ENCODE data around the gene SLIT1.
A peak's percentile ranks its signal among the peaks of the same experiment; 100 is the strongest.

SLIT1 gene

DNA sequence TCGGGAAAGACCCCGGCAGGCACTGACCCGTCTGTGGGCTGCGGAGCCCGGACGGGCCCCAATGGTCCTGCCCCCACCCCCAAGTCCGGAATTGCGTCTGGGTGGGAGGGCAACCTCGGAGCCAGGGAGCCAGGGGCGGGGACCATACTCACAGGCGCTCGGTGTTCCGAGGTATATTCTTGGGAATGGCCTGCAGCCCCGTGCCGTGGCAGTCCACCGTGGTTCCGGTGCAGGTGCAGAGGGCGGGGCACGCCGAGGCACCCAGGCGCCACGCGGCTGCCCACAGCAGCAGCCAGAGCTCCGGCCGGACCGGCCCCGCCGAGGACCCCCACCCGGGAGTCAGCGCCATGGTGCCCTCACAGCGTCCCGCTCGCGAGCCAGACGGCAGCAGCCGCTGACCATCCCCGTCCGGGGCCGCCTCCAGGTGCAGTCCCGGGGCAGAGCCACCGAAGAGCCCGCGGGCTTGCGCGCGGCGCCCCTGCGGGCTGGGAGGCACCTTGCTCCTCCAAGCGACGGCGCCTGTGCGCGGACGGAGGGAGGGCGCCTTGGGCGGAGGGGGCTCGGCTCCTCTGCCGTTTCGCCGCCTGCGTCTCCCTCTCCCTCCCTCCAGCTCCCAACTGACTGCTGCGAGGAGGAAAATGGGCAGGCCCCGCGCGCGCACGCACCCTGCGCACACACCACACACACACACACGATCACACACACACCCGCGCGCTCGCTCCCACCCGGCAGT lies at the start of gene SLIT1:
Gene SLIT1 (minus strand): TSS at position 634 of the 733 bp plus-strand sequence. CDS start 285 bp downstream, at position 349.
- DNase-seq (ENCODE audit: low read depth), result no peak

DNA sequence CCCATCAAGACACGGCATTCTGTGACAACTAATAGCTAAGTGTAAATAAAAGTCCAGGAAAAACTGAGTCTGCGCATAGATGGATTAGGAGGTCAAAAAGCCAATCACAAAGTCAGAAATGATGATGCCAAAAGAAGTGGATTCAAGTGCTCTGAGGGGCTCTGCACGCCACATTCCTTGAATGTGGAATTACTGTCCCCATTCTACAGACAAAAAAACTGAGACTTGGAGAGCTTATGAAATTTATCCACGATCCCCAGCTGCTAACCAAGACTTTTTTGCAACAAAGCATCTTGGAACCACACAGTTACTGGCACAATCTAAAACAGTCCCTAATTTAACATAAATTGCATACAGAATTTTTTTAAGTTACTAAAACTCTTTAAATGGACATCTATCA lies 49.6 kb upstream of the SLIT1 start:
- no peak for DNase-seq (ENCODE audit: low read depth)

DNA sequence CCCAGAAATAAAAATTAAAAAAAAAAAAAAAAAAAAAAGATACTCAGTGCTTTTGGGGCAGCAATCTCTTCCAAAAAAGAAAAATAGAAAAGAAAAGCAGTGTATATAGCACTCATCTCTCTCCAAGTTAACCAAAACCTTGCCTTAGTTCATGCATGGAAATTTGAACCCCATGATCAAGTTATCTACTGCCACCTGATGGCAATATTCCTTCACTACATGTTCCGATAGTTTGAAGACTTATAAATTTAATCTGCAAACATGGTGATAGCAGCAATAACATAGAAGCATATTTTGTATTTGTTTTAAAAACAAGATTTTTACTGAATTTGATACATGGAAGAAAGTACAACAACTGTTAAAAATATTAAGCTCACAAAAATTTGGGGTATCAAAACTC lies 48.6 kb upstream of the SLIT1 start:
- peak; percentile 37 for DNase-seq (ENCODE audit: low read depth)

DNA sequence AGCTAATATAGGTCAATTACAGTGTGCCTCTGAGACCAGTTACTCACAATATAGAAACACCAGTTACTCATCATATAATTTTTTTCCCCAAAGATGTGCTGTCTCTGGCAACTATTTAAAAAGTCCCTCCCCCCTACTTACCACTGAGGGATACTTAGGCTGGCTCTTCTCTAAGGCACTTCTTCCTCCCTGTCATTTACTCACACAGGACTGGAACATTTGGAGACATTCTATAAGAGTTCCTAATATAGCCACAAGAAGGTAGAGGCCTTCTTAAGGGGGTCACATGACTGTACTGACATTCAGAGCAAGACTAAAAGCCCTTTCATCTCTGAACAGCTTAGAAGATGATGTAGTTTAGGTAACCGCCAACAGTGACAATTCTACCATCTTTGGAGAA lies 44.4 kb upstream of the SLIT1 start:
- no peak for DNase-seq (ENCODE audit: low read depth)

DNA sequence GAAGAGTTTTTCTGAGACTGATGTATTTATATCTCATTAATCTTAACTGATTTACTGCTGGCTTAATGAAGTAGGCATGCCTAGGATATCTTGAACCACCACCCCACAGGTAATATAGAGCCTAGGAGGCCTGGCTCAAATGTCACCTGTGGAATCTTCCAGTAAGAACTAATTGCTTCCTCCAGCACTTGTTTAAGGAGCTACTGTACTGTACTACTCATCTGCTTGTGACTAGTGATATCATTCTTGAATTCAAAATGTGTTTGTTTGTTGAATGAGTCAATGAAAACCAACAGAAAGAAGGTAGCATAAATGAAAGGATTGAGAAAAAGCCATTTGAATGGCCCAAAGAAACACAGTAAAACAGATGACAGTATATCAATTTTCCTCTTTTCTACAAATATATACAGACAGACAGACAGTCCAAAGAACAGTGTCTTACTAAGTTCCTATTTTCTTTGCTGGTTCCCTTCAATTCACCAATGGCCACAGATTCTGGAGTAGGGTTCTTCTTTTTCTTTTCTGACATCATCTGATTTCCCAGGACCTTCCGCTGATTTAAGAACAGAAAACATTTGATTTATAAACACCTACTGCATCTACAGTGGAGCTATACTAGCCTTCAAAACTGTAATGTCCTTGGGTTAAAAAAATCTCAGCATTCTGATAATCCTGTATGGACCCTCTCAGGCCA lies 43.7 kb upstream of the SLIT1 start:
- DNase-seq (ENCODE audit: low read depth), result no peak

DNA sequence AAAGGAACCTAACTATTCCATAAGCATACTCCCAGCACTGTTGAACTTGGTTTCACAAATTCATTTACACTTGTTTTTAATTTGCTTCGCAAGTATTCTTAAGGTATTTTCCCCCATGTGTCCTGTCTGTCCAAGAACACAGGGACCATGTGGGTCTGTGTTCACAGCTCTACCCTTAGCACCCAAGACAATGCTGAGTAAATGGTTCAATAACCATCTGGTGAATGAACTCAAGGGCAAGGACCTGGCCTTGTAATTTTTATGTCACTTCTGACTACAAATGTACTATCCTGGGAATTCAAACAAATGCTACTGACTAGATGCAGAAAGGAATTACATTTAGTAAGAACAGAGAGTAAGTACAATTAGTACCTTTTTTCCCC lies 43.0 kb upstream of the SLIT1 start:
- DNase-seq (ENCODE audit: low read depth), result no peak

DNA sequence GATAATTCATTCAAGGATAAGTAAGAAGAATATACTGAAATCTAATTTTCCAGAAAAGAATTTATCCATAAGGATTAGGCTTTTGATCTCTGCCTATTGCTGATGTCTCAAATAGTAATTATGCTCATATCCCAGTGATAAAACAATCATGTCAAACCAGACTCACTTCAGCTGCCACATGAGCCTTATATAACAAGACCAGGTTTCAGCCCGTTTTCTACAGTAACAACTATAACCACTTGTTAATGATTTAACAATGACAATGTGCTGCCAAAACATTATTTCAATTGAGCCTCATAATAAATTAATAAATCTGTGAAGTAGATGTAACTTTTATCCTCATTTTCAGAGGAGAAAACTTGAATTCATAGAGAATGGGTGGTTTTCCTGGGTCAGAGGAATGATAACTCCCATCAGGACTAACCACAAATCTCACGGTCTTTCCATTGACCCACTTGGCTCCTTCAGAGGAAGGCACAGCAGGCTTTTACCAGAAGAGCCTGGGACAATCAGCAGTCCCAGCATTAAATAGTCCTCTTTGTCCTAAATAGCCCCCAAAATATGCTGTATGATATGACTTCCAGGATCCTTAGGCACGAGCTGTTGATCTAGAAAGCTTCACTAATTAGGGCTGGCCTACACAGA lies 42.5 kb upstream of the SLIT1 start:
- no peak for DNase-seq (ENCODE audit: low read depth)

DNA sequence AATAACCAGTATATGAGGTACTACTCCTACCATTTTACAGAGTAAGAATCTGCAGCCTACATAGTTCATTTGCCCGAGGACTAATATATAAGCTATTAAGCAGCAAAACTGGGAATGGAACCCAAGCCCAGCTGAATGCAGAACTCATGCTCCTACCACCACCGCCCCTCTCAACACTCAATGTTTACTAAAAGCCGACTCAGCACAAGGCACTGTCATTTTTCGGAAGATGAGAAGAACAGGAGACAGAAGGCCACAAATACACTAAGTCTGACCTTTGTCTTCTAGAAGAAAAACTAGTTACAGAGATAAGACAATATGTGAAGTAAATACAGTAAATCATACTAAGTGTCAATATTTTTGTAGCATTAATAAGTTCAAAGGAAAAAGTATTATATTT lies 40.6 kb upstream of the SLIT1 start:
- no peak for DNase-seq (ENCODE audit: low read depth)

DNA sequence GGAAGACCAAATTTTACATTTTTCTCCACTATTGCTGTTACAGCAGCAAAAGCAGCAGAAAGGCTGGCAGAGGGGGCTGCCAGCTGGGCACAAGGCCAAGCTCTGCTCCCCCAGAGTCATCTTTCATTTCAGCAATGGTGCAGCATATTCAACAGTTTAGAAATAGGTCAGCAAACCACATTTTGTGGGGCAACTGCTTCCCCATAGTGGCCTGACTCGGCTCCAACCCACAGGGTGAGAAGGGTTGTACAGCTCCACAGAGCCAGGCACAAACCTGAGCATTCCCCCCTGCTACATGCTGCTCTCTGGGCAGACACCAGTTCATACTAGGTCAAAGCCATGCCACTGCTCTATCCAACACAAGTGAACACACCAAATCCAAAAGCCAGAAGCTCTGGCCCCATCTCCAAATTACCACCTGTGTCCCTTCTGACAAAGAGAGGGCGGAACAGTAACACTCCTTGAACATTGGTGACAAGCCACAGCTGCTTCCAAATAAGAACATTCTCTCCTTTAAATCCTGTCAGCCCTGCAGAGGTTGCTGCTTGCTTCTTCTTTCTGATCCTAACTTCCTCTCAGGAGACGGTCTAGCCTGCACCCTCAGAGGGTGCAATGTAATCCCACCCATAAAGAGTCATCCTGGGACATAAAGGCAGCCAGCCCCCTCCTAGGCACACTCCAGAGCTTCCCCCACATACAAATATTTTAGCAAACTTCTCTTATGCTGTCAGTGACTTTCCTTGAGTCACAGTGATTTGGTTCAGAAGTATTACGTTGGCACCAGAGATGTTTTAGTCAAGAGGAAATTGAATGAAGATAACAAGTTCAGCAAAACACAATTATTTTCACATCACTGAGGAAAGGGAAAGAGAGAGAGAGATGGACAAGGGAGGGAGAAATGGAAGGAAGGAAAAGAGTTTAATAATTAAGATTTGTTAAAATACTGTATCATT lies 39.0 kb upstream of the SLIT1 start:
- no peak for DNase-seq (ENCODE audit: low read depth)

DNA sequence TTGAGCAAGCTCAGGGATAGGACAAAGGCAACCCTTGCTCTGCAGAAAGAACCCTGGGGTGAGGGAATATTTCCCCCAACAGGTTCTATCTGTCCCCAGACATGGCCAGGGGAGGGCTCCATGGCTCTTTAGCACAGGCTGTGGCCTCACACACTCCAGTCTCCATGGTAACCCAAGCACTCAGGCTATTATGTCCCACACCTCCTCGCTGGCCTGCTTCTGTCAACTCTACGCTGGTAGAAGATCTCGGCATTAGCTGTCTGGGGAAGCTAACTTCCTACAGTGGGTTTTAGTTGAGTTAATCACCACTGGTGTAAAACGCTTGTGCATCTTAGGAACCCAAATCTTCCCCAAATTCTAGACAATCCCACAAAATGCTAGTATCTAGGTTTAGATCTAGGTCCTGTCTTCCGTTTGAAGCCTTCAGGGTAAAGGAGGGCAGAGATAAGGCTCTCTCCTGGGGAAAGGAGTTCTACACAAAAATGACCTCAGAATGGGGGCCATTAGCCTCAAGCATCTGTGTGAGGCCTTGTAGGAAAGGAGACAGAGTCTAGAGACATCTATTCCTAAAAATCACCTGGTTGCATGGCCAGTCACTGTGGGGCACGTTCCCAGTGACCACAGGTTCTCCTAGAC lies 36.7 kb upstream of the SLIT1 start:
- DNase-seq (ENCODE audit: low read depth), result no peak

DNA sequence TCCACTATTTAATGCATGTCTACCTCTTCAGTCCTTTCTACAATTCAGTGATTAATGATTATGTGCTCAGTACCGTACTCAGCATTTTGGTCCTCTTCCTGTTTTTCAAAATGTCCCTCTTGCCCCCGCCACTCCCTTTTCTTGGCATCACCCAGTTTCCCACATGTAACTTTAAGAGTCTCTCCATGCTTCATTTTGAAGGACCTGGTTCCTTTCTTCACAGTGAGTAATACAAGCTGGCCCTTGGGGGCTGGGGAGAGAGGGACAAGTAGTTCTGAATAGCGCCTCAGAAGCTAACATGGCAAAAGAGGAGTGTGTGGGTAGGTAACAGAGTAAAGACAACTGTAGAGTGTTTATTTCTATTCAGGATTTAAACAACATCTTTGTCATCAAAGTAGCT lies 34.6 kb upstream of the SLIT1 start:
- no peak for DNase-seq (ENCODE audit: low read depth)

DNA sequence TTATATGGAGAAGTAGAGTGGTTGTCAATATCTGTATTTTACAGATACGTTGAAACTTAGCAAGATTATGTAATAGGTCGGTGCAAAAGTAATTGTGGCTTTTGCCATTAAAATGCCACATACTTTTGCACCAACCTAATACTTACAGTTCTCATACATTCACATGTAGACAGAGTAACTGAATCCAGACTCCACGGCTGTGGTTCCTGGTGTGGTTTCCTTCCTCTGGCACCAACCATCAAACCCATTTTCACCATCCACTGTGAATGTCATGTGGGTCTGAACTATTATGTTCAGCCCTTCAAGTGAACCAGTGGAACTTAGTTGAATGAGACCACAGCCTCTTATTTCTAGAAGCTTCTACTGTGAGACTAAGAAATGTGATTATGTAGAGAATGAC lies 31.5 kb upstream of the SLIT1 start:
- DNase-seq (ENCODE audit: low read depth), result no peak

DNA sequence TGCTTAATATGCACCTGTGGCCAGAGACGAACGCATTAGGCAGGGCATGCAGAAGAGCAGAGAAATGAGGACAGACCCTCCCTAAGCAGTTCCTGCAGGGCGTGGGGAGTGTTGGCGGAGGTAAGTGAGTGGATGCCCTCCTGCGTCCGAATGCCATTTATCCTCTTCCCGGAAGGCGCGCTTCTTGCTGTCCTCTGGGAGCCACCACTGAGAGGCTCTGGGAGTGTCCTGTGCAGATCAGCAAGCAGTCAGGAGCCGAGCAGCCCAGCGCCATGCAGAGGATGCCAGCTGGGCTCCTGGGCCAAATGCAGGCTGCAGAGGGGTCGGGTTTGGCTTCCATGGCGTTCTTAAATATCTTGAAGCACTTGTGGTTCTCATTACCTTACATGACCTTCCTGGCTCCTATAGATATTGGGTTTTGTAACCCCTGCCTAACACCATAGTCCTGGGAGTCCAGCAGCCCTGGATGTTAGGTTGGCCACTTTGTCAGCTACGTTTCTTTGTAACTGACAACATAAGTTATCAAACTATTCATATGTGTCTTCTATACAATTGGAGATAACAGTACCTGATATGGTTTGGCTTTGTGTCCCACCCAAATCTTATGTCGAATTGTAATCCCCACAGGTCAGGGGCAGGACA lies 30.0 kb upstream of the SLIT1 start:
- no peak for DNase-seq (ENCODE audit: low read depth)

DNA sequence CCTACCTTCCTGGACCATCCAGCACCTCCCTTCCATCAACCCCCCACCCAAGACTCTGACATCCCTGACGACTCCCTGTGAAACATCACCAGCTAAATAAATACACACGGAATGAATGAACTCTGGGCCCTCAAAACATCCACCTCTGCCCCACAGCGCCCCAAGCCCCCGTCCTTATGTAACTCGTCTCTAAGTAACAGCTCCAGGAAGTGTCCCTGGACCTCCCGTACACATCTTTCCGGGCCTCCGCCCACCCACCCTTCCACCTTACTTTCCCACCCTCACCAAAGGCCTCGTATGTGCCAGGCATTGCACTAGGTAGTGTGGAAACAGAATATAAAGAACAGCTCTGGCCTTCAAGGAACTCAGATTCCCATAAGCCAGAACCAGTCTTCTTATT lies 27.7 kb upstream of the SLIT1 start:
- no peak for DNase-seq (ENCODE audit: low read depth)

DNA sequence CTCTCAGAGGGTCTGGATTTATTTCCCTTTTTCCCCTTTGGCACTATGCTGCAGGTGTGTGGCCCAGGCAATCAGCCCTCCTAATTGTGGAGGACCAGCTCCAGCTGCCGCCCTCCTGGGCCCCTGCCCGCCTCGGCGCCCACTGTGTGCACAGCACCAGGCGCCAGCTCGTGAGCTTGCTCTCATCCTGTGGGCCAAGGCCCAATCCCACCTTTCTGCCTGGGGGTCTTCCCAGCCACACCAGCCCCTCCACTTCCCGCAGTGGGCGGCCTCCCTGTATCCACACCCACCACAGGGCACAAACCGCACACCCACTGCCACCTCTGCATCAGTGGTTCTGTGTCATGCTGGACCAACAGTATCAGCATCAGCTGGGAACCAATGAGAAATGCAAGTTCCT lies 25.5 kb upstream of the SLIT1 start:
- no peak for DNase-seq (ENCODE audit: low read depth)

DNA sequence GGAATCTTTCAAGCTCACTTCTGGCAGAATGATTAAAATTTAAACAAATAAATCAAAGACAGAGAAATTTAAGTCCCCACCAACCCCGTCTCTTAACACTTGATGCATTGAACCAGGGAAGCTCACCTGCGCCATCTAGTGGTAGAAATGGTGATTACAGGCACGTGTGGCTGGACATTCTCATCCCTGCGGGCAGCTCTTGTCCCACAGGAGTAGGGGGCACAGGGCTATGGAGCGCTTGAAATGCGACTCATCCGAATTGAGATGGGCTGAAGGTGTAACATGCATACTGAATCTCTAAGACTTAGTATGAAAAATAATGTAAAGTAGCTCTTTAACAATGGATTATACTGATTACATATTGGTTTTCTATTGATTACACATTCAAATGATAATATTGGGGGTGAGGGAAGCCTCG lies 24.8 kb upstream of the SLIT1 start:
- DNase-seq (ENCODE audit: low read depth), result peak; percentile 71

DNA sequence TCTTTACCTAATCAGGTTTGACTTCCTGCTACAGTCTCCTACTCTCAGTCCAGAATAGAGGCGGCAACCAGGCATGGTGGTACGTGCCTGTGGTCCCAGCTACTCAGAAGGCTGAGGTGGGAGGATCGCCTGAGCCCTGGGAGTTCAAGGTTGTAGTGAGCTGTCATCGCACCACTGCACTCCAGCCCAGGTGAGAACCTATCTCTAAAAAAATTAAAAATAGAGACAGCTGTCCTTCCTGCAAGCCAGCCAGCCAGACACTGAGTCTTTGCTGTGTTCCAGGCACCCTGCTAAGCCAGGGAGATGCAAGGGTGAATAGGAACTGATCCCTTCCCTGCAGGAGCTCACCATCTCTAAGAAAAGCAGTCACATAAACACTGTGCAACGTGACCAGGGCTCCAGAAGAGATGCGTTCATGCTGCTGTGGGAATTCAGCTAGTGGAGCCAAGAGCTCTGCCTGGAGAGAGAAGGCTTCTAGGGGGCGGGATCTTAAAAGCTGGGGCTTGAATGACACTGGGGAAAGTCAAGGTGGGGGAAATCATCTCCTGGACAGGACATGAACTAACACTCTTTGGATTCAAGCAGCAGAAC lies 22.1 kb upstream of the SLIT1 start:
- DNase-seq (ENCODE audit: low read depth), result no peak

DNA sequence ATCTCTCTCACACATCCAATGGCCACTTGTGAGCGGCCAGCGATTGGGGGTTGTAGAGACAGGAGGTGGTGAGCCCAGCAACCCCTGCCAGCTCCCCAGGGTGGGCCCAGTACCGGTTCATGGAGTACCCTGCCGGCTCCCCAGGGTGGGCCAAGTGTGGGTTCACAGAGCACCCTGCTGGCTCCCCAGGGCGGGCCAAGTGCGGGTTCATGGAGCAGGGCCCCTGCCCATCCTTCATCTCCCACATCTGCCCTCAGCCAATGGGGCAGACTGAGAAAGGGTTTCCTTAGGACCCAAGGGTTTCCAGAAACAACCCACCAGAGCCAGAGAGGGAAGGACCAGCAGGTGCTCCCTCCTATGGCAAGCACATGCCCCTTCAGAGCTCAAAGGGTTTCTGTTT lies 21.4 kb upstream of the SLIT1 start:
- DNase-seq (ENCODE audit: low read depth), result no peak

DNA sequence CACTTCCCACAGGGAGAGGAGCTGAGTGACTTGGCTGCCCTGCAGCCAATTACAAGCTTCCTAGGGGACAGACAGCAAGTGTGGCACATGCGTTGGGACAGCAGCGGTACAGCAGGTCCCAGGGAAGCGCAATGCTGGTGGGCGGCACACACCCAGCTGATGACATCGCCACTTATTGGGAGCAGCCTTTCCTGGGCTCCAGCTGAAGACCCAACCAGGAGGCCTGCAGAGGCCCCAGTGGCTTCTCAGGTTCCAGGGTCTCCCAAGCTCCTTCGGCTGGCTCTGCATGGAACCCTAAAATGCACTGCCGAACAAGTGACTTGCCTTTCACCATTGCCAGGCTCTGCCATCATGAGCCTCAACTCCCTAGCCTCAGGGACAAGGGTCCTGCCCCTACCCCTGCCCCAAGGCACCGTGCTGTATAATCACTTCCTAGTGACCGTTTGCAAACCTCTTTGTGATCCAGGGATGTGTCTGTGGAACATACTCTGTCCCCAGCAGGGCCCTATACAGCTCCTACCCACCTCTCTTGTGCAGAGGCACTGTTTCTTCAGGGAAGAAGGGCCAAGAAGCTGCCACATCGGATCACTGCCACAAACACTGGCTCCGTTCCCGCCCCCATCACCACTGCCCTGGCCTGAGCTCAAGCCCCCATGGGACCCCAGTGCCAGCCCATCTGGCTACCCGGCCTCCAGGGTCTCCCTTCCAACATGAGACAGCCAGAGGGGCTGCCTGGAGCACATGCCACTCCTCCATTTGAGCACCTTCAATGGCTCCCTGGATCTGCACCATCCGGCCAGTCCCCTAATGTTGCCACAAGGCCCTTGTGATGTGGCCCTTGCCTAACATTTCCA lies 19.3 kb upstream of the SLIT1 start:
- DNase-seq (ENCODE audit: low read depth), result no peak

DNA sequence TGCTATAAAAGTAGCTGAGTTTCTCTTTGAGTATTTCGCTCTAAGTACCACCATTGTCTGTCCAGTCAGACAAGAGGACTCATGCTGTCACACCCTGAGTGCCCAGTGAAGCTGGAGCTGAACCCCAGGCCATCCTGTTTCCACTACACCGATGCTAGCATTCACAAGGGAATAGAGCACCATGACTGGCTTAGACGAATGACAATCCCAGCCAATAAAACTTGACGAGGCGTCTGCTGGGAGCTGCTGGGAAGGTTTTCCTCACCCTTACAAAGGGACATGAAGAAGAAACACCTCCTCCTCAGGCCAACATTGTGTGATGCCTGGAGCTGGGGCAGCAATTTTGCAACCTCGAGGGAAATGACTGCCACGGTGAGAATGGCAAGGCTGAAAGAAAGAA lies 17.5 kb upstream of the SLIT1 start:
- no peak for DNase-seq (ENCODE audit: low read depth)
